H9 (cell line): Measurements from ENCODE around the gene SGCD. TPM values are rescaled to one million over a fixed set of nuclear protein-coding genes. Genes with fewer than 3 reads are reported as not detected.

Experiments
- DNase-seq: peaks from one replicate; pipeline ENCODE4 v3.0.0-alpha.2; 2017
- H2AFZ ChIP-seq: one replicate; pipeline ENCODE4 v1.6.1; 2013; ENCODE audit warnings: mild to moderate bottlenecking, low read length, control low read depth, moderate library complexity
- H2AK5ac ChIP-seq: 2 replicates; pipeline ENCODE4 v1.6.1; 2013; ENCODE audit warnings: low read length, control low read depth, mixed read lengths; ENCODE audit not compliant: insufficient read length
- H2BK120ac ChIP-seq: one replicate; pipeline ENCODE4 v1.6.1; 2013; ENCODE audit warnings: low read depth, mild to moderate bottlenecking, low read length, control low read depth, inconsistent platforms; ENCODE audit not compliant: poor library complexity, severe bottlenecking
- H2BK12ac ChIP-seq: 2 replicates; pipeline ENCODE4 v1.6.1; 2013; ENCODE audit warnings: low read length, control low read depth, mixed read lengths, low read depth; ENCODE audit not compliant: insufficient read length
- H2BK15ac ChIP-seq: 2 replicates; pipeline ENCODE4 v1.6.1; 2013; ENCODE audit warnings: low read depth, low read length, control low read depth
- H2BK20ac ChIP-seq: one replicate; pipeline ENCODE4 v1.6.1; 2013; ENCODE audit warnings: low read depth, mild to moderate bottlenecking, low read length, control low read depth, inconsistent platforms; ENCODE audit not compliant: poor library complexity, severe bottlenecking
- H2BK5ac ChIP-seq: 2 replicates; pipeline ENCODE4 v1.6.1; 2013; ENCODE audit warnings: low read length, control low read depth, mixed read lengths; ENCODE audit not compliant: insufficient read length
- H3K14ac ChIP-seq: 2 replicates; pipeline ENCODE4 v1.6.1; 2013; ENCODE audit warnings: low read length, control low read depth; ENCODE audit not compliant: insufficient read depth
- H3K18ac ChIP-seq: 2 replicates; pipeline ENCODE4 v1.6.1; 2013; ENCODE audit warnings: low read depth, mild to moderate bottlenecking, mixed read lengths, low read length, control low read depth; ENCODE audit not compliant: insufficient read length
- H3K23ac ChIP-seq: 2 replicates; pipeline ENCODE4 v1.6.1; 2013; ENCODE audit warnings: low read length, control low read depth, mixed read lengths, low read depth; ENCODE audit not compliant: insufficient read length
- H3K23me2 ChIP-seq: 2 replicates; pipeline ENCODE4 v1.6.1; 2013; ENCODE audit warnings: low read depth, mild to moderate bottlenecking, mixed read lengths, low read length, control low read depth; ENCODE audit not compliant: insufficient read length, poor library complexity, severe bottlenecking
- H3K27ac ChIP-seq: 2 replicates; pipeline ENCODE4 v1.5.1; 2013; ENCODE audit warnings: low read length, control low read depth, mixed read lengths, low read depth; ENCODE audit not compliant: insufficient read length
- H3K27me3 ChIP-seq: 2 replicates; pipeline ENCODE4 v1.6.1; 2013; ENCODE audit warnings: low read length, control low read depth, inconsistent platforms; ENCODE audit not compliant: insufficient read depth
- H3K4ac ChIP-seq: 2 replicates; pipeline ENCODE4 v1.6.1; 2013; ENCODE audit warnings: low read depth, mild to moderate bottlenecking, control low read depth, inconsistent platforms, low read length, moderate library complexity
- H3K4me1 ChIP-seq: 2 replicates; pipeline ENCODE4 v1.6.1; 2013; ENCODE audit warnings: low read length, control low read depth, inconsistent platforms; ENCODE audit not compliant: insufficient read depth
- H3K4me2 ChIP-seq: 2 replicates; pipeline ENCODE4 v1.6.1; 2013; ENCODE audit warnings: low read length, control low read depth, mixed read lengths; ENCODE audit not compliant: insufficient read length, insufficient read depth
- H3K56ac ChIP-seq: 2 replicates; pipeline ENCODE4 v1.6.1; 2013; ENCODE audit warnings: low read depth, mild to moderate bottlenecking, mixed read lengths, low read length, control low read depth; ENCODE audit not compliant: insufficient read length
- H3K79me1 ChIP-seq: 2 replicates; pipeline ENCODE4 v1.6.1; 2013; ENCODE audit warnings: low read depth, mild to moderate bottlenecking, moderate library complexity, low read length, control low read depth, inconsistent platforms; ENCODE audit not compliant: insufficient read depth, poor library complexity, severe bottlenecking
- H3K79me2 ChIP-seq: 2 replicates; pipeline ENCODE4 v1.6.1; 2013; ENCODE audit warnings: low read length, control low read depth, inconsistent platforms; ENCODE audit not compliant: insufficient read depth
- H3K9ac ChIP-seq: 2 replicates; pipeline ENCODE4 v1.6.1; 2013; ENCODE audit warnings: low read length, control low read depth, mixed read lengths; ENCODE audit not compliant: insufficient read length; ENCODE audit errors: extremely low read depth
- H3K9me3 ChIP-seq: one replicate; pipeline ENCODE4 v1.6.1; 2013; ENCODE audit warnings: low read depth, low read length, inconsistent platforms; ENCODE audit not compliant: control insufficient read depth
- H3T11ph ChIP-seq: one replicate; pipeline ENCODE4 v1.6.1; 2013; ENCODE audit warnings: mild to moderate bottlenecking, low read length, control low read depth, inconsistent platforms
- H4K20me1 ChIP-seq: one replicate; pipeline ENCODE4 v1.6.1; 2013; ENCODE audit not compliant: control insufficient read depth, insufficient read length, insufficient read depth
- H4K5ac ChIP-seq: 2 replicates; pipeline ENCODE4 v1.6.1; 2013; ENCODE audit warnings: low read depth, mild to moderate bottlenecking, mixed read lengths, low read length, control low read depth; ENCODE audit not compliant: insufficient read length
- H4K8ac ChIP-seq: replicated peaks from 2 replicates; pipeline ENCODE4 v1.6.1; 2013; ENCODE audit warnings: low read length, control low read depth, mixed read lengths, low read depth; ENCODE audit not compliant: insufficient read length
- H4K91ac ChIP-seq: 2 replicates; pipeline ENCODE4 v1.6.1; 2013; ENCODE audit warnings: low read depth, mild to moderate bottlenecking, moderate library complexity, mixed read lengths, low read length, control low read depth; ENCODE audit not compliant: insufficient read length
- H3K27ac Mint-ChIP-seq, 3 experiments: 2 replicates in 2 of 3; 3 replicates in 1 of 3; pipeline ENCODE4 v1.8.0; 2020 to 2021; ENCODE audit warnings: mixed read lengths in 3 of 3, mild to moderate bottlenecking in 1 of 3, moderate library complexity in 1 of 3
- H3K27me3 Mint-ChIP-seq: 2 replicates; pipeline ENCODE4 v1.8.0; 2021; ENCODE audit warnings: low read depth, mild to moderate bottlenecking, moderate library complexity, mixed read lengths
- H3K36me3 Mint-ChIP-seq, 3 experiments: 2 replicates in 2 of 3; 3 replicates in 1 of 3; pipeline ENCODE4 v1.8.0; 2020 to 2021; ENCODE audit warnings: low read depth in 3 of 3, mixed read lengths in 3 of 3; ENCODE audit not compliant: insufficient read depth in 1 of 3
- H3K4me1 Mint-ChIP-seq, 2 experiments: 2 replicates each; pipeline ENCODE4 v1.8.0; 2020; ENCODE audit warnings: mixed read lengths in 2 of 2
- H3K4me3 Mint-ChIP-seq, 2 experiments: 2 replicates in 1 of 2; 3 replicates in 1 of 2; pipeline ENCODE4 v1.8.0; 2020 to 2021; ENCODE audit warnings: mild to moderate bottlenecking in 2 of 2, mixed read lengths in 2 of 2, moderate library complexity in 1 of 2
- H3K9me3 Mint-ChIP-seq, 2 experiments: 2 replicates in 1 of 2; 3 replicates in 1 of 2; pipeline ENCODE4 v1.8.0; 2020; ENCODE audit warnings: mild to moderate bottlenecking in 2 of 2, mixed read lengths in 2 of 2, moderate library complexity in 1 of 2
- WGBS: extraction: QIAGEN DNeasy Blood & Tissue Kit; methylation state at CpG from one replicate; pipeline ENCODE4 v1.1.7; 2013; ENCODE audit warnings: missing lambda C conversion rate, low lambda C conversion rate, mixed read lengths; ENCODE audit not compliant: insufficient read length; ENCODE audit errors: extremely low coverage; 5-methylcytosine and 5-hydroxymethylcytosine counted together
- total RNA-seq: library from RNA; stranded (reverse); gene quantifications from 2 replicates; pipeline ENCODE4 v1.2.1, GENCODE V29; 2021
- TF ChIP-seq, protein P1 (sequence below): fragments of 200-600 bp; sonication (generic); conservative IDR thresholded peaks from 3 replicates; pipeline ENCODE4 v1.8.0; 2021; ENCODE audit warnings: antibody characterized with exemption, mild to moderate bottlenecking

SGCD gene
- total RNA-seq, 1 experiment from 2014 or later, result 0.11 TPM

DNA sequence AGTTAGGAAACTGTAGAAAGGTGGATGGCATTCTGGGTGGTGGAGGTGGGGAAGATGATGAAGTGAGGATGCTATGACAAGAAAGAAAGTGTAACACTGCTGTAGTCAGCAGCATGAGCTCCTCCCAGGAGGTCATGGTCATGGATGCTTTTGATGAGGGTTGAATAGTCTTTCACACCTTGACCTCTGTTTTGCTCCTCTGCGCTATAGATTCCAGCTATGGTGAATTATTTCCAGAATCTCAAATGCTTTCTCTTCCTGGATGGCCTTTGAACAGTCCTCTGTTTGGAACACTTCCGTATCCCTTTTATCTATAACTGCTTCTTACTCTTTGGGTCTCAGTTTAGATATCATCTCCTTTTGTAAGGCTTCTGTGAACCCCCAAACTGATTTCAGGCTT lies 357.3 kb downstream of the SGCD start:
- Histone ChIP-seq H3K27me3 (no peaks in the 10 kb centered on the region), H2BK12ac (no peak overlapping the region), H3K23me2 (no peaks in the 10 kb centered on the region), H2BK20ac (no peak overlapping the region), H3K23ac (no peak overlapping the region), H4K91ac (no peak overlapping the region), H3K4me2 (no peak overlapping the region), H2BK120ac (no peak overlapping the region), H4K8ac (no peak overlapping the region), H3K4ac (no peak overlapping the region), H3K27ac (no peak overlapping the region), H3K79me1 (no peaks in the 10 kb centered on the region), H2BK15ac (no peak overlapping the region), H3K56ac (no peak overlapping the region), H2AFZ (no peak overlapping the region), H4K20me1 (no peaks in the 10 kb centered on the region), H3K9ac (no peak overlapping the region), H3K79me2 (no peaks in the 10 kb centered on the region), H4K5ac (no peak overlapping the region), H3K9me3 (no peaks in the 10 kb centered on the region), H2BK5ac (no peak overlapping the region), H3T11ph (no peak overlapping the region), H3K4me1 (no peaks in the 10 kb centered on the region; the same call in 1 of the 2 replicates), H3K18ac (no peak overlapping the region), H3K14ac (no peak overlapping the region), H2AK5ac (no peak overlapping the region)
- H3K4me1 Mint-ChIP-seq, result peaks cover 48 to 65% of the 10 kb centered on the region in 2 experiments
- DNase-seq, result no peak
- no peak overlapping the region for H3K27ac Mint-ChIP-seq
- no peaks in the 10 kb centered on the region for H3K9me3 Mint-ChIP-seq
- TF ChIP-seq, protein P1, sequence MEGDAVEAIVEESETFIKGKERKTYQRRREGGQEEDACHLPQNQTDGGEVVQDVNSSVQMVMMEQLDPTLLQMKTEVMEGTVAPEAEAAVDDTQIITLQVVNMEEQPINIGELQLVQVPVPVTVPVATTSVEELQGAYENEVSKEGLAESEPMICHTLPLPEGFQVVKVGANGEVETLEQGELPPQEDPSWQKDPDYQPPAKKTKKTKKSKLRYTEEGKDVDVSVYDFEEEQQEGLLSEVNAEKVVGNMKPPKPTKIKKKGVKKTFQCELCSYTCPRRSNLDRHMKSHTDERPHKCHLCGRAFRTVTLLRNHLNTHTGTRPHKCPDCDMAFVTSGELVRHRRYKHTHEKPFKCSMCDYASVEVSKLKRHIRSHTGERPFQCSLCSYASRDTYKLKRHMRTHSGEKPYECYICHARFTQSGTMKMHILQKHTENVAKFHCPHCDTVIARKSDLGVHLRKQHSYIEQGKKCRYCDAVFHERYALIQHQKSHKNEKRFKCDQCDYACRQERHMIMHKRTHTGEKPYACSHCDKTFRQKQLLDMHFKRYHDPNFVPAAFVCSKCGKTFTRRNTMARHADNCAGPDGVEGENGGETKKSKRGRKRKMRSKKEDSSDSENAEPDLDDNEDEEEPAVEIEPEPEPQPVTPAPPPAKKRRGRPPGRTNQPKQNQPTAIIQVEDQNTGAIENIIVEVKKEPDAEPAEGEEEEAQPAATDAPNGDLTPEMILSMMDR, result no peak
- no peaks in the 10 kb centered on the region; the same call in 1 of the 2 replicates for H3K27me3 Mint-ChIP-seq
- no CpG with 5 or more reads among the region's 2 CpGs for WGBS
- H3K36me3 Mint-ChIP-seq, result no peaks in the 10 kb centered on the region
- no peak overlapping the region for H3K4me3 Mint-ChIP-seq
